Measurements from ENCODE around the gene EML3.

EML3 gene

GRCh38 chr11:62599069-62599696 lies 13.4 kb downstream of the EML3 start:
- Histone ChIP-seq H3K4me3 (ENCODE audit: low read depth, low read length) (peak overlapping the region; percentile 7; the same call in 1 of the 2 replicates), H3K36me3 (peaks cover 70% of the 10 kb centered on the region), H3K27ac (peak overlapping the region; percentile 97), H3K9me3 (ENCODE audit: severe bottlenecking) (no peaks in the 10 kb centered on the region), H3K27me3 (ENCODE audit: insufficient read depth, low read depth, severe bottlenecking) (no peaks in the 10 kb centered on the region)
- TF ChIP-seq CTCF (IDR thresholded peaks at IDR 0.05; ENCODE audit: low read depth, low read length): no peak
- DNase-seq: peak; percentile 98

GRCh38 chr11:62595124-62595523 lies 17.5 kb downstream of the EML3 start:
- no peak for DNase-seq
- no peak overlapping the region for H3K4me3 ChIP-seq (ENCODE audit: low read depth, low read length)
- no peaks in the 10 kb centered on the region for H3K9me3 ChIP-seq (ENCODE audit: severe bottlenecking)
- H3K27me3 ChIP-seq (ENCODE audit: insufficient read depth, low read depth, severe bottlenecking): no peaks in the 10 kb centered on the region
- TF ChIP-seq CTCF (IDR thresholded peaks at IDR 0.05; ENCODE audit: low read depth, low read length): no peak
- H3K36me3 ChIP-seq: peaks cover 73% of the 10 kb centered on the region
- H3K27ac ChIP-seq: no peak overlapping the region

- DNase-seq: peak; percentile 86
These were observed 19.0 kb downstream of the EML3 start for GRCh38 chr11:62593434-62594044.

GRCh38 chr11:62592989-62593421 lies 19.6 kb downstream of the EML3 start:
- peak overlapping the region; percentile 96 for H3K27ac ChIP-seq
- no peak for DNase-seq
- H3K27me3 ChIP-seq (ENCODE audit: insufficient read depth, low read depth, severe bottlenecking): no peaks in the 10 kb centered on the region
- H3K36me3 ChIP-seq: peaks cover 65% of the 10 kb centered on the region
- H3K9me3 ChIP-seq (ENCODE audit: severe bottlenecking): no peaks in the 10 kb centered on the region
- H3K4me3 ChIP-seq (ENCODE audit: low read depth, low read length): no peak overlapping the region
- no peak for TF ChIP-seq CTCF (IDR thresholded peaks at IDR 0.05; ENCODE audit: low read depth, low read length)

More at GRCh38 chr11:62593434-62594044, 19.0 kb downstream of the EML3 start:
- no peak overlapping the region; the same call in 1 of the 2 replicates for H3K27ac ChIP-seq
- TF ChIP-seq CTCF (IDR thresholded peaks at IDR 0.05; ENCODE audit: low read depth, low read length): peak; percentile 91
- no peak overlapping the region for H3K4me3 ChIP-seq (ENCODE audit: low read depth, low read length)
- peaks cover 65% of the 10 kb centered on the region for H3K36me3 ChIP-seq
- no peaks in the 10 kb centered on the region for H3K27me3 ChIP-seq (ENCODE audit: insufficient read depth, low read depth, severe bottlenecking)
- H3K9me3 ChIP-seq (ENCODE audit: severe bottlenecking): no peaks in the 10 kb centered on the region

GRCh38 chr11:62592146-62592815 lies 20.3 kb downstream of the EML3 start:
- peaks cover 60% of the 10 kb centered on the region for H3K36me3 ChIP-seq

More at GRCh38 chr11:62592146-62592815, 20.3 kb downstream of the EML3 start:
- Histone ChIP-seq H3K4me3 (ENCODE audit: low read depth, low read length) (peak overlapping the region; percentile 57), H3K27ac (peak overlapping the region; percentile 96), H3K9me3 (ENCODE audit: severe bottlenecking) (no peaks in the 10 kb centered on the region), H3K27me3 (ENCODE audit: insufficient read depth, low read depth, severe bottlenecking) (no peaks in the 10 kb centered on the region)
- no peak for TF ChIP-seq CTCF (IDR thresholded peaks at IDR 0.05; ENCODE audit: low read depth, low read length)
- DNase-seq: no peak
